ENCODE measurements around the gene GNB1L.

DNA sequence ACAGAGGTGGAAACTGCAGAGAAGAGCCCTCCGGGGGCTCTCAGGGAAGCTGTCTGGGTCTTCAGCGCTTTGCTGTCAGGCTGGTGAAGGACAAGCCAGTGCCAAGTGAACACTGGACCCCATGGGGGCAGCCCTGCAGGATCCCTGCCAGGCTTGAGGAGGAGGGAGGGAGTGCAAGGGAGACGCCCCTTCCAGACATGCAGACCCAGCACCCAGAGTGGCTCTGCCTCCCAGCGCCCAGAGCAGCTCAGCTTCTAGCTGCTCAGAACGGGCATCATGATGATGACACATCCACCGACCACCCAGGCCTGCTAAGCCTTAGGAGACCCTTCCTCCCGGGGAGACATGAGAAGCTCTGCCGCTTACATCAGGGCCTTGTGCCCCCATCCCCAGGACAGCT is 54.4 kb downstream of the GNB1L start:
- no peak for TF ChIP-seq ZNF431 (CRISPR knock-in tag; IDR thresholded peaks at IDR 0.05; ENCODE audit: borderline replicate concordance, low read depth)
- TF ChIP-seq, protein P1, sequence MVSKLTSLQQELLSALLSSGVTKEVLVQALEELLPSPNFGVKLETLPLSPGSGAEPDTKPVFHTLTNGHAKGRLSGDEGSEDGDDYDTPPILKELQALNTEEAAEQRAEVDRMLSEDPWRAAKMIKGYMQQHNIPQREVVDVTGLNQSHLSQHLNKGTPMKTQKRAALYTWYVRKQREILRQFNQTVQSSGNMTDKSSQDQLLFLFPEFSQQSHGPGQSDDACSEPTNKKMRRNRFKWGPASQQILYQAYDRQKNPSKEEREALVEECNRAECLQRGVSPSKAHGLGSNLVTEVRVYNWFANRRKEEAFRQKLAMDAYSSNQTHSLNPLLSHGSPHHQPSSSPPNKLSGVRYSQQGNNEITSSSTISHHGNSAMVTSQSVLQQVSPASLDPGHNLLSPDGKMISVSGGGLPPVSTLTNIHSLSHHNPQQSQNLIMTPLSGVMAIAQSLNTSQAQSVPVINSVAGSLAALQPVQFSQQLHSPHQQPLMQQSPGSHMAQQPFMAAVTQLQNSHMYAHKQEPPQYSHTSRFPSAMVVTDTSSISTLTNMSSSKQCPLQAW (CRISPR knock-in tag; IDR thresholded peaks at IDR 0.05), result no peak
- no peak for TF ChIP-seq SALL1 (CRISPR knock-in tag; IDR thresholded peaks at IDR 0.05)
- TF ChIP-seq CEBPB (IDR thresholded peaks at IDR 0.05; ENCODE audit: borderline replicate concordance, low read depth, low read length), result no peak
- TF ChIP-seq MATR3 (CRISPR knock-in tag; IDR thresholded peaks at IDR 0.05), result no peak

All from HepG2 (cell line).